Measurements from ENCODE around the gene UAP1. TPM values are rescaled to one million over a fixed set of nuclear protein-coding genes. Genes with fewer than 3 reads are reported as not detected.

UAP1 gene
- total RNA-seq, 1 experiment from 2014 or later = 26.9 TPM

DNA sequence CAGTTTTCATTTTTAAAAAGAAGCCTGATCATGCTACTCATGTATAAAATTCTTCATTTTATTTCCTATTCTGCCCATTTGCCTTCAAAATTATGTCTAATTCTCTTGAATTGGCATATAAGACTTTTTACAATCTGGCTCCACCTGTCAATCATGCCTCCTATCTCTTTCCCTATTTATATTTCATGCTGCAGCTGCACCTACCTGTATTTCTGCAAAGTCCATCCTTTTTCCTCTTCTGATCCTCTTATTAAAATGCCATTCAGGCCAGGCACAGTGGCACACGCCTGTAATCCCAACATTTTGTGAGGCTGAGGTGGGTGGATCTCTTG, 30.6 kb upstream of the UAP1 start:
- H3K14ac ChIP-seq (ENCODE audit: insufficient read depth, low read length) = no peak overlapping the region
- WGBS (ENCODE audit: extremely low coverage, insufficient read length, low lambda C conversion rate) = no CpG with 5 or more reads among the region's 1 CpG
- H3K4me2 ChIP-seq (ENCODE audit: insufficient read depth, insufficient read length, low read length) = no peak overlapping the region
- Mint-ChIP-seq H3K4me3 (no peak overlapping the region), H3K27ac (peak overlapping the region in 1 of 3 experiments; percentile 82; a peak in 3 of 7 replicates), H3K27me3 (ENCODE audit: low read depth) (no peaks in the 10 kb centered on the region), H3K4me1 (peaks cover 15 to 16% of the 10 kb centered on the region in 2 experiments), H3K36me3 (ENCODE audit: insufficient read depth in 1 of 3, low read depth in 3 of 3) (peaks cover 0 to 4% (median 4%) of the 10 kb centered on the region in 3 experiments; a peak in 4 of 7 replicates), H3K9me3 (no peaks in the 10 kb centered on the region)
- H3K4me1 ChIP-seq (ENCODE audit: insufficient read depth, low read length) = no peaks in the 10 kb centered on the region
- H3K9ac ChIP-seq (ENCODE audit: extremely low read depth, insufficient read length, low read length) = no peak overlapping the region
- H2AFZ ChIP-seq (ENCODE audit: low read length) = no peak overlapping the region
- H2BK5ac ChIP-seq (ENCODE audit: insufficient read length, low read length) = no peak overlapping the region
- H3K18ac ChIP-seq (ENCODE audit: insufficient read length, low read depth, low read length) = no peak overlapping the region
- H2BK120ac ChIP-seq (ENCODE audit: low read depth, low read length, poor library complexity, severe bottlenecking) = no peak overlapping the region
- H4K8ac ChIP-seq (replicated peaks; ENCODE audit: insufficient read length, low read depth, low read length) = no peak overlapping the region
- H4K20me1 ChIP-seq (ENCODE audit: control insufficient read depth, insufficient read depth, insufficient read length) = no peaks in the 10 kb centered on the region
- no peak for DNase-seq
- no peak overlapping the region for H4K91ac ChIP-seq (ENCODE audit: insufficient read length, low read depth, low read length)
- H3K23me2 ChIP-seq (ENCODE audit: insufficient read length, low read depth, low read length, poor library complexity, severe bottlenecking) = no peaks in the 10 kb centered on the region
- H2BK20ac ChIP-seq (ENCODE audit: low read depth, low read length, poor library complexity, severe bottlenecking) = no peak overlapping the region
- no peak overlapping the region for H3K23ac ChIP-seq (ENCODE audit: insufficient read length, low read depth, low read length)
- H3K27ac ChIP-seq (ENCODE audit: insufficient read length, low read depth, low read length) = no peak overlapping the region
- TF ChIP-seq, protein P1, sequence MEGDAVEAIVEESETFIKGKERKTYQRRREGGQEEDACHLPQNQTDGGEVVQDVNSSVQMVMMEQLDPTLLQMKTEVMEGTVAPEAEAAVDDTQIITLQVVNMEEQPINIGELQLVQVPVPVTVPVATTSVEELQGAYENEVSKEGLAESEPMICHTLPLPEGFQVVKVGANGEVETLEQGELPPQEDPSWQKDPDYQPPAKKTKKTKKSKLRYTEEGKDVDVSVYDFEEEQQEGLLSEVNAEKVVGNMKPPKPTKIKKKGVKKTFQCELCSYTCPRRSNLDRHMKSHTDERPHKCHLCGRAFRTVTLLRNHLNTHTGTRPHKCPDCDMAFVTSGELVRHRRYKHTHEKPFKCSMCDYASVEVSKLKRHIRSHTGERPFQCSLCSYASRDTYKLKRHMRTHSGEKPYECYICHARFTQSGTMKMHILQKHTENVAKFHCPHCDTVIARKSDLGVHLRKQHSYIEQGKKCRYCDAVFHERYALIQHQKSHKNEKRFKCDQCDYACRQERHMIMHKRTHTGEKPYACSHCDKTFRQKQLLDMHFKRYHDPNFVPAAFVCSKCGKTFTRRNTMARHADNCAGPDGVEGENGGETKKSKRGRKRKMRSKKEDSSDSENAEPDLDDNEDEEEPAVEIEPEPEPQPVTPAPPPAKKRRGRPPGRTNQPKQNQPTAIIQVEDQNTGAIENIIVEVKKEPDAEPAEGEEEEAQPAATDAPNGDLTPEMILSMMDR (conservative IDR thresholded peaks at IDR 0.05) = no peak
- no peak overlapping the region for H2BK12ac ChIP-seq (ENCODE audit: insufficient read length, low read depth, low read length)
- no peak overlapping the region for H2BK15ac ChIP-seq (ENCODE audit: low read depth, low read length)
- no peaks in the 10 kb centered on the region for H3K79me2 ChIP-seq (ENCODE audit: insufficient read depth, low read length)
- no peaks in the 10 kb centered on the region for H3K27me3 ChIP-seq (ENCODE audit: insufficient read depth, low read length)
- no peak overlapping the region for H2AK5ac ChIP-seq (ENCODE audit: insufficient read length, low read length)
- no peak overlapping the region for H4K5ac ChIP-seq (ENCODE audit: insufficient read length, low read depth, low read length)
- H3K9me3 ChIP-seq (ENCODE audit: control insufficient read depth, low read depth, low read length) = no peaks in the 10 kb centered on the region
- no peaks in the 10 kb centered on the region for H3K79me1 ChIP-seq (ENCODE audit: insufficient read depth, low read depth, low read length, poor library complexity, severe bottlenecking)
- H3T11ph ChIP-seq (ENCODE audit: low read length) = no peak overlapping the region
- H3K4ac ChIP-seq (ENCODE audit: low read depth, low read length) = no peak overlapping the region
- no peak overlapping the region for H3K56ac ChIP-seq (ENCODE audit: insufficient read length, low read depth, low read length)

Data from H9 (cell line).